Measurements from ENCODE around the gene DOCK11. TPM values are rescaled to one million over a fixed set of nuclear protein-coding genes. Genes with fewer than 3 reads are reported as not detected.

DOCK11 gene
- total and polyA plus RNA-seq, 9 of the 15 experiments (the other 6 are each of a cell fraction or from before 2014, with no cell fraction given), result 41.8 to 77.8 (median 50.9) TPM

- CTCF ChIA-PET (ENCODE audit: low intra/inter-chr PET ratio), result no interaction called here
- 82% methylated on average over 5 of the region's 6 CpGs for WGBS (ENCODE audit: insufficient coverage, low coverage, missing lambda C conversion rate)
- no peak overlapping the region for H3K9ac ChIP-seq (ENCODE audit: insufficient read depth in 1 of 2, low read depth in 2 of 2, low read length in 2 of 2)
- DNase-seq (ENCODE audit: extremely low read depth in 1 of 4, low spot score in 3 of 4) (no peak), ATAC-seq (peak; percentile 39; the same call in 1 of the 3 replicates), FAIRE-seq (no peak)
- H3K4me1 ChIP-seq (replicated peaks in 1 of 2; ENCODE audit: control insufficient read depth in 2 of 2, insufficient read depth in 2 of 2, low read length in 2 of 2), result peaks cover 7 to 21% of the 10 kb centered on the region in 2 experiments; a peak in 4 of 5 replicates
- no TSS peak for BruUV-seq (replicated peaks)
- H3K27ac ChIP-seq (ENCODE audit: extremely low read depth, low read depth, low read length), result no peak overlapping the region
- H3K9me3 ChIP-seq (replicated peaks; ENCODE audit: control insufficient read depth, insufficient read depth, low read depth, low read length), result no peaks in the 10 kb centered on the region
- no peak overlapping the region for H2AFZ ChIP-seq (ENCODE audit: low read depth, low read length)
- POLR2A ChIA-PET, result interaction anchor here (0.6 to 1.7 kb wide), 3 partner anchors 9 to 26 kb away, joined by 3 to 4 read pairs (median 4); no protein-coding TSS in a partner anchor
- intact Hi-C loops (cut with micrococcal nuclease), result no loop called here
- H3K4me3 ChIP-seq, result no peak overlapping the region
- H3K36me3 ChIP-seq (ENCODE audit: control insufficient read depth, insufficient read depth, low read length), result peaks cover 32% of the 10 kb centered on the region; the same call in 2 of the 3 replicates
- no peak overlapping the region for H3K4me2 ChIP-seq (ENCODE audit: insufficient read depth, low read length)
- in situ Hi-C loops (cut with MboI), result no loop called here
- H3K9me1 ChIP-seq (ENCODE audit: control insufficient read depth, insufficient read depth, low read length), result no peaks in the 10 kb centered on the region
- no peaks in the 10 kb centered on the region for H4K20me1 ChIP-seq (replicated peaks; ENCODE audit: control insufficient read depth, insufficient read depth, low read length)
- H3K79me2 ChIP-seq (ENCODE audit: control insufficient read depth, insufficient read depth, low read length), result peaks cover 95% of the 10 kb centered on the region
- H3K27me3 ChIP-seq (ENCODE audit: control insufficient read depth in 2 of 2, insufficient read depth in 2 of 2, low read length in 2 of 2), result no peaks in the 10 kb centered on the region
- TF ChIP-seq SOX6 (IDR thresholded peaks at IDR 0.05), result no peak
- TF ChIP-seq SMARCB1 (IDR thresholded peaks at IDR 0.05; ENCODE audit: insufficient read length, low read depth), result no peak
- no peak for TF ChIP-seq ZC3H4 (CRISPR knock-in tag; IDR thresholded peaks at IDR 0.05; ENCODE audit: borderline replicate concordance)
- TF ChIP-seq POLR3A (IDR thresholded peaks at IDR 0.05; ENCODE audit: borderline replicate concordance, extremely low read depth, insufficient read depth, insufficient read length), result no peak
- no peak for TF ChIP-seq RBM25 (IDR thresholded peaks at IDR 0.05; ENCODE audit: low read depth, low read length, severe bottlenecking)
- TF ChIP-seq TOE1 (IDR thresholded peaks at IDR 0.05; ENCODE audit: borderline replicate concordance), result no peak
- no peak for TF ChIP-seq TOE1 (CRISPR knock-in tag; IDR thresholded peaks at IDR 0.05; ENCODE audit: borderline replicate concordance, low read depth)
- TF ChIP-seq SETDB1 (IDR thresholded peaks at IDR 0.05; ENCODE audit: low read length), result no peak
- TF ChIP-seq TAF15 (IDR thresholded peaks at IDR 0.05; ENCODE audit: low read depth, low read length), result no peak
- no peak for TF ChIP-seq ZBTB33 (CRISPR knock-in tag; IDR thresholded peaks at IDR 0.05)
- TF ChIP-seq CREB5 (CRISPR knock-in tag; IDR thresholded peaks at IDR 0.05), result no peak
- no peak for TF ChIP-seq CTCFL (IDR thresholded peaks at IDR 0.05; ENCODE audit: borderline replicate concordance, insufficient read depth, low read depth, low read length, poor library complexity, severe bottlenecking)
- TF ChIP-seq ZSCAN29 (IDR thresholded peaks at IDR 0.05), result no peak
Measured at GRCh38 chrX:118508635-118509034, 13.0 kb downstream of the DOCK11 start.
